Measurements from ENCODE around the gene RCE1.
A peak's percentile ranks its signal among the peaks of the same experiment; 100 is the strongest.

RCE1 gene

GRCh38 chr11:66857927-66858185 lies 14.6 kb downstream of the RCE1 start:
- DNase-seq, result no peak

GRCh38 chr11:66858186-66858938 lies 15.1 kb downstream of the RCE1 start:
- no peak for DNase-seq

- DNase-seq, result no peak
Observed at GRCh38 chr11:66858939-66859685, 15.9 kb downstream of the RCE1 start.

GRCh38 chr11:66859686-66860448 lies 16.6 kb downstream of the RCE1 start:
- DNase-seq, result no peak

- DNase-seq, result no peak
Observed at GRCh38 chr11:66860449-66860831, 17.2 kb downstream of the RCE1 start.

- DNase-seq, result no peak
Observed at GRCh38 chr11:66861038-66861773, 18.0 kb downstream of the RCE1 start.

GRCh38 chr11:66861774-66862558 lies 18.7 kb downstream of the RCE1 start:
- DNase-seq, result no peak

GRCh38 chr11:66862559-66863037 lies 19.4 kb downstream of the RCE1 start:
- no peak for DNase-seq

- DNase-seq, result no peak
Observed at GRCh38 chr11:66863428-66864125, 20.3 kb downstream of the RCE1 start.

GRCh38 chr11:66864172-66864901 lies 21.1 kb downstream of the RCE1 start:
- no peak for DNase-seq

GRCh38 chr11:66864924-66865697 lies 21.9 kb downstream of the RCE1 start:
- no peak for DNase-seq

GRCh38 chr11:66866007-66866406 lies 22.8 kb downstream of the RCE1 start:
- no peak for DNase-seq

- no peak for DNase-seq
Observed at GRCh38 chr11:66866511-66866986, 23.3 kb downstream of the RCE1 start.

GRCh38 chr11:66867425-66868040 lies 24.3 kb downstream of the RCE1 start:
- DNase-seq, result no peak

- DNase-seq, result no peak
Observed at GRCh38 chr11:66868082-66868725, 25.0 kb downstream of the RCE1 start.

- peak; percentile 88 for DNase-seq
Observed at GRCh38 chr11:66868726-66869566, 25.7 kb downstream of the RCE1 start.

GRCh38 chr11:66869567-66869870 lies 26.3 kb downstream of the RCE1 start:
- DNase-seq, result no peak

- DNase-seq, result no peak
Observed at GRCh38 chr11:66870131-66870530, 26.9 kb downstream of the RCE1 start.
